IMR-90 (cell line): ENCODE data around the gene PLAGL1. TPM values are rescaled to one million over a fixed set of nuclear protein-coding genes. Genes with fewer than 3 reads are reported as not detected.
"Not testable (repeated sequence)": the region's sequence is repeated elsewhere in the genome, so short reads cannot be mapped to it uniquely, and the experiment has no call there.

Experiments
- ATAC-seq: fragments of 200-7000 bp; cut with Tn5 transposase; 2 replicates; pipeline ENCODE4 v1.9.1; 2020; ENCODE audit warnings: low read depth, mild to moderate bottlenecking, moderate library complexity
- BruUV-seq: library from RNA; stranded (reverse); fragments of 400-500 nt; replicated peaks from 2 replicates; lab custom pipeline; 2021; lab: Mats Ljungman, UMichigan
- CTCF ChIA-PET: fragments of 300-600 bp; formaldehyde crosslinking; extraction: SDS; loops from one replicate; lab custom pipeline; 2021; ENCODE audit warnings: antibody characterized with exemption; lab: Yijun Ruan, JAX
- POLR2A ChIA-PET: fragments of 300-600 bp; sonication (Branson Sonifier 250); formaldehyde crosslinking; loops from one replicate; lab custom pipeline; 2022; ENCODE audit warnings: antibody characterized with exemption; ENCODE audit not compliant: unreplicated experiment; lab: Charles Lee
- DNase-seq: peaks from one replicate; pipeline ENCODE4 v3.0.0; 2013
- H2AFZ ChIP-seq: replicated peaks from 2 replicates; pipeline ENCODE3; 2013; ENCODE audit warnings: low read length, mild to moderate bottlenecking; ENCODE audit not compliant: poor library complexity
- H2AK5ac ChIP-seq: 2 replicates; pipeline ENCODE4 v1.6.1; 2013; ENCODE audit warnings: low read depth, low read length, inconsistent platforms
- H2AK9ac ChIP-seq: replicated peaks from 2 replicates; pipeline ENCODE3; 2013; ENCODE audit warnings: mild to moderate bottlenecking, low read depth, low read length, moderate library complexity; ENCODE audit not compliant: poor library complexity
- H2BK120ac ChIP-seq: 2 replicates; pipeline ENCODE4 v1.6.1; 2013; ENCODE audit warnings: low read depth, low read length, inconsistent platforms
- H2BK15ac ChIP-seq: 3 replicates; pipeline ENCODE4 v1.6.1; 2013; ENCODE audit warnings: low read depth, low read length, inconsistent platforms
- H2BK20ac ChIP-seq: 2 replicates; pipeline ENCODE4 v1.6.1; 2013; ENCODE audit warnings: low read depth, mild to moderate bottlenecking, inconsistent platforms, low read length, moderate library complexity
- H2BK5ac ChIP-seq: 2 replicates; pipeline ENCODE4 v1.6.1; 2013; ENCODE audit warnings: mild to moderate bottlenecking, low read depth, low read length, inconsistent platforms; ENCODE audit not compliant: poor library complexity, severe bottlenecking
- H3K14ac ChIP-seq: replicated peaks from 2 replicates; pipeline ENCODE4 v1.6.1; 2013; ENCODE audit warnings: low read depth, low read length, inconsistent platforms
- H3K18ac ChIP-seq: 2 replicates; pipeline ENCODE4 v1.6.1; 2013; ENCODE audit warnings: low read depth, low read length, control low read depth
- H3K23ac ChIP-seq: 2 replicates; pipeline ENCODE4 v1.6.1; 2013; ENCODE audit warnings: low read depth, low read length, inconsistent platforms
- H3K27ac ChIP-seq: 2 replicates; pipeline ENCODE4 v1.5.1; 2013; ENCODE audit warnings: mild to moderate bottlenecking, control low read depth, low read length; ENCODE audit not compliant: insufficient read depth
- H3K27me3 ChIP-seq: 2 replicates; pipeline ENCODE4 v1.6.1; 2013; ENCODE audit warnings: low read length; ENCODE audit not compliant: control insufficient read depth, insufficient read depth
- H3K36me3 ChIP-seq: 2 replicates; pipeline ENCODE4 v1.6.1; 2013; ENCODE audit warnings: low read length, mixed read lengths; ENCODE audit not compliant: control insufficient read depth, insufficient read depth
- H3K4ac ChIP-seq: 2 replicates; pipeline ENCODE4 v1.6.1; 2013; ENCODE audit warnings: low read depth, low read length, inconsistent platforms
- H3K4me1 ChIP-seq: 2 replicates; pipeline ENCODE4 v1.6.1; 2013; ENCODE audit warnings: low read length, mixed read lengths; ENCODE audit not compliant: control insufficient read depth, insufficient read depth
- H3K4me2 ChIP-seq: 2 replicates; pipeline ENCODE4 v1.6.1; 2013; ENCODE audit warnings: low read depth, mild to moderate bottlenecking, control low read depth, low read length, moderate library complexity
- H3K4me3 ChIP-seq: 2 replicates; pipeline ENCODE4 v1.5.1; 2013; ENCODE audit warnings: low read depth, mild to moderate bottlenecking, control low read depth, low read length, moderate library complexity; ENCODE audit not compliant: insufficient read depth
- H3K56ac ChIP-seq: 2 replicates; pipeline ENCODE4 v1.6.1; 2013; ENCODE audit warnings: low read length, inconsistent platforms; ENCODE audit not compliant: insufficient read depth; ENCODE audit errors: extremely low read depth
- H3K79me1 ChIP-seq, 2 experiments: 2 replicates each; pipeline ENCODE4 v1.6.1; 2013; ENCODE audit warnings: low read length in 2 of 2, inconsistent platforms in 1 of 2, low read depth in 1 of 2
- H3K9ac ChIP-seq: 2 replicates; pipeline ENCODE4 v1.6.1; 2013; ENCODE audit warnings: low read depth, low read length, control low read depth
- H3K9me1 ChIP-seq: 2 replicates; pipeline ENCODE4 v1.6.1; 2013; ENCODE audit warnings: low read length, inconsistent platforms; ENCODE audit not compliant: insufficient read depth
- H3K9me3 ChIP-seq: 2 replicates; pipeline ENCODE4 v1.6.1; 2013; ENCODE audit warnings: low read length; ENCODE audit not compliant: control insufficient read depth, insufficient read depth
- H4K20me1 ChIP-seq: 2 replicates; pipeline ENCODE4 v1.6.1; 2013; ENCODE audit warnings: low read length, inconsistent platforms; ENCODE audit not compliant: insufficient read depth
- H4K5ac ChIP-seq: 2 replicates; pipeline ENCODE4 v1.6.1; 2013; ENCODE audit warnings: mild to moderate bottlenecking, low read depth, low read length, control low read depth
- H4K8ac ChIP-seq, 2 experiments: 2 replicates each; pipeline ENCODE4 v1.6.1; 2013; ENCODE audit warnings: low read depth in 2 of 2, low read length in 2 of 2, control low read depth in 1 of 2, inconsistent platforms in 1 of 2
- H4K91ac ChIP-seq: 2 replicates; pipeline ENCODE4 v1.6.1; 2013; ENCODE audit warnings: low read depth, low read length, inconsistent platforms; ENCODE audit not compliant: insufficient read depth
- WGBS, 2 experiments: methylation state at CpG; one replicate each; pipeline versions ENCODE4 v1.1.5 to v1.1.7; 2013; ENCODE audit warnings: missing lambda C conversion rate in 2 of 2; ENCODE audit not compliant: insufficient read length in 1 of 2; ENCODE audit errors: extremely low coverage in 2 of 2; 5-methylcytosine and 5-hydroxymethylcytosine counted together
- dilution Hi-C: fragments of 300-500 bp; cut with HindIII; formaldehyde crosslinking; loops from one replicate; pipeline ENCODE4 v1.14.3; 2018; ENCODE audit warnings: low sequenced_read_pairs; ENCODE audit not compliant: unreplicated experiment
- in situ Hi-C: fragments of 300-500 bp; cut with MboI; formaldehyde crosslinking; loops from 3 replicates; pipeline ENCODE4 v1.14.3; 2019; ENCODE audit warnings: low sequenced_read_pairs, inconsistent platforms, mixed read lengths
- intact Hi-C: fragments of 100-400 bp; cut with micrococcal nuclease; formaldehyde crosslinking; loops from 2 replicates; pipeline ENCODE4 v1.10.0; 2022
- polyA plus RNA-seq, 3 experiments: library from polyadenylated mRNA; depleted of rRNA; stranded (reverse); fragments of >200 nt; gene quantifications; 2 replicates each; pipeline ENCODE4 v1.2.3, GENCODE V29; 2012; ENCODE audit warnings: low replicate concordance in 1 of 3
- total RNA-seq: library from RNA; depleted of rRNA; stranded (reverse); fragments of >200 nt; gene quantifications from 2 replicates; pipeline ENCODE4 v1.2.3, GENCODE V29; 2012

The PLAGL1 gene
- total and polyA plus RNA-seq, 2 of the 4 experiments (the other 2 are of a cell fraction), result 23.3 to 73.8 TPM

DNA sequence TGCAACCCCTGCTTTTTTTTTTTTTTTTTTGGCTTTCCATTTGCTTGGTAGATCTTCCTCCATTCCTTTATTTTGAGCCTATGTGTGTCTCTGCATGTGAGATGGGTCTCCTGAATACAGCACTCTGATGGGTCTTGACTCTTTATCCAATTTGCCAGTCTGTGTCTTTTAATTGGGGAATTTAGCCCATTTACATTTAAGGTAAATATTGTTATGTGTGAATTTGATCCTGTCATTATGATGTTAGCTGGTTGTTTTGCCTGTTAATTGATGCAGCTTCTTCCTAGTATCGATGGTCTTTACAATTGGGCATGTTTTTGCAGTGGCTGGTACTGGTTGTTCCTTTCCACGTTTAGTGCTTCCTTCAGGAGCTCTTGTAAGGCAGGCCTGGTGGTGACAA lies 36.9 kb upstream of the PLAGL1 start:
- CTCF ChIA-PET, H3K4me1 ChIP-seq, H3K4me3 ChIP-seq, intact Hi-C loops, POLR2A ChIA-PET, H4K8ac ChIP-seq, H3K4ac ChIP-seq, H2BK120ac ChIP-seq, H3K14ac ChIP-seq, H3K9me3 ChIP-seq, H3K27me3 ChIP-seq, H2BK15ac ChIP-seq, H2AFZ ChIP-seq, H3K9me1 ChIP-seq, H3K23ac ChIP-seq, ATAC-seq, H2BK20ac ChIP-seq, H4K20me1 ChIP-seq, H4K91ac ChIP-seq, H3K79me1 ChIP-seq, H2BK5ac ChIP-seq, H3K18ac ChIP-seq, DNase-seq, H2AK5ac ChIP-seq, H4K5ac ChIP-seq, H3K36me3 ChIP-seq, H3K9ac ChIP-seq, H2AK9ac ChIP-seq, H3K4me2 ChIP-seq, in situ Hi-C loops, BruUV-seq, H3K56ac ChIP-seq, dilution Hi-C loops, H3K27ac ChIP-seq: not testable (repeated sequence)
- WGBS, 2 experiments, result no CpG with 5 or more reads among the region's 2 CpGs
